HEK293 (cell line): ENCODE data around the gene PARP1.

Experiments used
- MZF1 ChIP-seq: fragments of 450-650 bp; formaldehyde crosslinking; IDR thresholded peaks from 2 replicates; pipeline ENCODE4 v1.5.1; 2017; ENCODE audit warnings: missing biosample characterization, missing genetic modification characterization, borderline replicate concordance
- REPIN1 ChIP-seq: fragments of 450-650 bp; formaldehyde crosslinking; IDR thresholded peaks from 2 replicates; pipeline ENCODE4 v1.5.1; 2017; ENCODE audit warnings: missing biosample characterization, missing genetic modification characterization, low read depth
- ZBTB11 ChIP-seq: fragments of 450-650 bp; formaldehyde crosslinking; conservative IDR thresholded peaks from 2 replicates; pipeline ENCODE4 v1.5.1; 2016; ENCODE audit warnings: low read depth, missing biosample characterization, missing genetic modification characterization
- ZNF138 ChIP-seq: fragments of 450-650 bp; formaldehyde crosslinking; IDR thresholded peaks from 2 replicates; pipeline ENCODE4 v1.5.1; 2016; ENCODE audit warnings: missing biosample characterization, missing genetic modification characterization, borderline replicate concordance
- ZNF239 ChIP-seq: fragments of 450-650 bp; formaldehyde crosslinking; IDR thresholded peaks from 2 replicates; pipeline ENCODE4 v1.5.1; 2016; ENCODE audit warnings: missing biosample characterization, missing genetic modification characterization
- ZNF302 ChIP-seq: fragments of 450-650 bp; formaldehyde crosslinking; IDR thresholded peaks from 2 replicates; pipeline ENCODE4 v1.5.1; 2016; ENCODE audit warnings: missing biosample characterization, missing genetic modification characterization, low read depth
- ZNF585B ChIP-seq: fragments of 450-650 bp; formaldehyde crosslinking; IDR thresholded peaks from 2 replicates; pipeline ENCODE4 v1.5.1; 2016; ENCODE audit warnings: missing biosample characterization, missing genetic modification characterization
- ZNF654 ChIP-seq: fragments of 450-650 bp; formaldehyde crosslinking; IDR thresholded peaks from 2 replicates; pipeline ENCODE4 v1.5.1; 2016; ENCODE audit warnings: low read depth, missing biosample characterization, missing genetic modification characterization
- TF ChIP-seq, protein P1 (sequence below): fragments of 450-650 bp; formaldehyde crosslinking; IDR thresholded peaks from 2 replicates; pipeline ENCODE4 v1.5.1; 2016; ENCODE audit warnings: missing biosample characterization, missing genetic modification characterization

DNA sequence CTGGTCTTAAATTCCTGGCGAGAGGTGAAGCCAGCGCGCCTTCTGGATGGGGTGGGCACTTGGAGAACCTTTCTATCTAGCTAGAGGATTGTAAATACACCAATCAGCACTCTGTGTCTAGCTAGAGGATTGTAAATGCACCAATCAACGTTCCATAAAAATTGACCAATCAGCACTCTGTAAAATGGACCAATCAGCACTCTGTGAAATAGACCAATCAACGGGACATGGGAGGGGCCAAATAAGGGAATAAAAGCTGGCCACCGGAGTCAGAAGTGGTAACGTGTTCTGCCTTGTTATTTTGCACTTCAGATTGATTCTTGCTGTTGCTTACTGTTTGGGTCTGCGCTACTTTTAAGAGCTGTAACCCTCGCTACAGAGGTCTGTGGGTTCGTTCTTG lies 87.0 kb downstream of the PARP1 start:
- TF ChIP-seq, protein P1, sequence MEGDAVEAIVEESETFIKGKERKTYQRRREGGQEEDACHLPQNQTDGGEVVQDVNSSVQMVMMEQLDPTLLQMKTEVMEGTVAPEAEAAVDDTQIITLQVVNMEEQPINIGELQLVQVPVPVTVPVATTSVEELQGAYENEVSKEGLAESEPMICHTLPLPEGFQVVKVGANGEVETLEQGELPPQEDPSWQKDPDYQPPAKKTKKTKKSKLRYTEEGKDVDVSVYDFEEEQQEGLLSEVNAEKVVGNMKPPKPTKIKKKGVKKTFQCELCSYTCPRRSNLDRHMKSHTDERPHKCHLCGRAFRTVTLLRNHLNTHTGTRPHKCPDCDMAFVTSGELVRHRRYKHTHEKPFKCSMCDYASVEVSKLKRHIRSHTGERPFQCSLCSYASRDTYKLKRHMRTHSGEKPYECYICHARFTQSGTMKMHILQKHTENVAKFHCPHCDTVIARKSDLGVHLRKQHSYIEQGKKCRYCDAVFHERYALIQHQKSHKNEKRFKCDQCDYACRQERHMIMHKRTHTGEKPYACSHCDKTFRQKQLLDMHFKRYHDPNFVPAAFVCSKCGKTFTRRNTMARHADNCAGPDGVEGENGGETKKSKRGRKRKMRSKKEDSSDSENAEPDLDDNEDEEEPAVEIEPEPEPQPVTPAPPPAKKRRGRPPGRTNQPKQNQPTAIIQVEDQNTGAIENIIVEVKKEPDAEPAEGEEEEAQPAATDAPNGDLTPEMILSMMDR (tag by site-specific recombination): no peak
- TF ChIP-seq ZBTB11 (no peak), REPIN1 (tag by site-specific recombination) (no peak), ZNF654 (tag by site-specific recombination) (no peak), ZNF302 (tag by site-specific recombination) (no peak), ZNF585B (tag by site-specific recombination) (no peak), ZNF239 (tag by site-specific recombination) (no peak), MZF1 (no peak), ZNF138 (tag by site-specific recombination) (no peak)
